Transverse colon (tissue), 4 donors: Measurements from ENCODE around the gene HOXA1. TPM values are rescaled to one million over a fixed set of nuclear protein-coding genes. Genes with fewer than 3 reads are reported as not detected.
A peak's percentile ranks its signal among the peaks of the same experiment; 100 is the strongest.

Experiments
- DNase-seq: peaks from one replicate; pipeline ENCODE4 v3.0.0-alpha.2; 2019
- H3K27ac ChIP-seq, 4 donors: fragments of 200-600 bp; sonication (generic); 2 replicates each; pipeline ENCODE4 v1.5.1; 2016 to 2018; ENCODE audit warnings: inconsistent platforms in 4 of 4
- H3K27me3 ChIP-seq: fragments of 200-600 bp; sonication (generic); 2 replicates; pipeline ENCODE4 v1.5.1; 2017; ENCODE audit warnings: inconsistent platforms
- H3K36me3 ChIP-seq, 4 donors: fragments of 200-600 bp; sonication (generic); 2 replicates each; pipeline ENCODE4 v1.5.1; 2017 to 2019; ENCODE audit warnings: inconsistent platforms in 4 of 4
- H3K4me1 ChIP-seq, 4 donors: fragments of 200-600 bp; sonication (generic); 2 replicates each; pipeline ENCODE4 v1.5.1; 2017 to 2020; ENCODE audit warnings: inconsistent platforms in 4 of 4
- H3K4me3 ChIP-seq, 4 donors: fragments of 200-600 bp; sonication (generic); 1 replicate in 1 of 4; 2 replicates in 3 of 4; pipeline versions ENCODE4 v1.5.1 to v1.6.1; 2017 to 2019; ENCODE audit warnings: inconsistent platforms in 4 of 4
- H3K9me3 ChIP-seq, 2 donors: fragments of 200-600 bp; sonication (generic); 2 replicates each; pipeline ENCODE4 v1.5.1; 2017 to 2019; ENCODE audit warnings: inconsistent platforms in 2 of 2
- CTCF ChIP-seq, 5 experiments: fragments of 200-600 bp in 3 of 5; fragments of 450-650 bp in 2 of 5; sonication (generic) in 3 of 5; IDR thresholded peaks; 1 replicate in 2 of 5; 2 replicates in 3 of 5; pipeline ENCODE4 v1.5.1; 2016 to 2017; ENCODE audit warnings: antibody characterized with exemption in 5 of 5, inconsistent platforms in 3 of 5, mild to moderate bottlenecking in 2 of 5, moderate library complexity in 1 of 5
- EP300 ChIP-seq: sonication (generic); formaldehyde crosslinking; IDR thresholded peaks from one replicate; pipeline ENCODE4 v1.6.1; 2017; ENCODE audit warnings: antibody characterized with exemption, low read depth
- POLR2A ChIP-seq: fragments of 450-650 bp; IDR thresholded peaks from one replicate; pipeline ENCODE4 v1.6.1; 2016; ENCODE audit warnings: antibody characterized with exemption, mild to moderate bottlenecking, moderate library complexity
- POLR2AphosphoS5 ChIP-seq, 3 donors: sonication (generic); formaldehyde crosslinking; IDR thresholded peaks; one replicate each; pipeline ENCODE4 v1.6.1; 2016; ENCODE audit warnings: antibody characterized with exemption in 3 of 3
- WGBS, 2 donors: methylation state at CpG; one replicate each; pipeline ENCODE4 v1.1.5; 2018; ENCODE audit warnings: low coverage in 1 of 2; 5-methylcytosine and 5-hydroxymethylcytosine counted together
- in situ Hi-C, 4 donors: fragments of 200-750 bp; cut with MboI; loops; one replicate each; pipeline versions ENCODE4 v1.15.0 to v1.15.1; 2017; ENCODE audit warnings: low sequenced_read_pairs in 3 of 4, low pct_ligation_motif_present in 1 of 4, low pct_unique_long_range_greater_than_20kb in 1 of 4
- intact Hi-C: fragments of 100-400 bp; cut with DNase I; formaldehyde crosslinking; loops from one replicate; pipeline ENCODE4 v1.15.1; 2023; ENCODE audit warnings: low total_unique reads
- total RNA-seq, 4 donors: library from RNA; depleted of rRNA; stranded (reverse); fragments of >200 nt; gene quantifications; one replicate each; pipeline ENCODE4 v1.1.0, GENCODE V29; 2016

Gene HOXA1
- total RNA-seq, 4 donors from 2014 or later: 1.4 to 3.2 (median 1.8) TPM

GRCh38 chr7:27116962-27117886, 21.4 kb upstream of the HOXA1 start:
- H3K4me1 ChIP-seq: peaks cover 31 to 92% (median 79%) of the 10 kb centered on the region in 4 donors
- no peaks in the 10 kb centered on the region for H3K36me3 ChIP-seq
- DNase-seq: no peak
- no peaks in the 10 kb centered on the region for H3K9me3 ChIP-seq
- H3K27ac ChIP-seq: peak overlapping the region; percentile 90 to 96 (median 92)
- in situ Hi-C loops (no loop called here), intact Hi-C loops (no loop called here)
- H3K27me3 ChIP-seq: no peaks in the 10 kb centered on the region
- no peak for TF ChIP-seq POLR2AphosphoS5 (IDR thresholded peaks at IDR 0.05)
- TF ChIP-seq EP300: no peak
- no peak for TF ChIP-seq CTCF (IDR thresholded peaks at IDR 0.05)
- no peak for TF ChIP-seq POLR2A
- WGBS, 2 donors: 27 to 42% methylated on average over 3 to 12 of the region's 12 CpGs
- peak overlapping the region in 3 of 4 donors; percentile 34 to 59 (median 43) for H3K4me3 ChIP-seq

GRCh38 chr7:27116031-27116961, 20.5 kb upstream of the HOXA1 start:
- 32% methylated on average over 15 to 20 of the region's 20 CpGs for WGBS, 2 donors
- DNase-seq: no peak
- H3K27ac ChIP-seq: peak overlapping the region; percentile 90 to 96 (median 92)
- no peaks in the 10 kb centered on the region for H3K9me3 ChIP-seq
- TF ChIP-seq CTCF (IDR thresholded peaks at IDR 0.05): no peak
- peak in 1 of 3 donors; percentile 6 for TF ChIP-seq POLR2AphosphoS5 (IDR thresholded peaks at IDR 0.05)
- TF ChIP-seq POLR2A: no peak
- intact Hi-C loops (no loop called here), in situ Hi-C loops (no loop called here)
- peak overlapping the region; percentile 27 to 59 (median 38) for H3K4me3 ChIP-seq
- H3K27me3 ChIP-seq: no peaks in the 10 kb centered on the region
- peaks cover 33 to 92% (median 80%) of the 10 kb centered on the region in 4 donors for H3K4me1 ChIP-seq
- no peaks in the 10 kb centered on the region for H3K36me3 ChIP-seq

- DNase-seq: peak; percentile 75
- intact Hi-C loops (no loop called here), in situ Hi-C loops (no loop called here)
- WGBS, 2 donors: 36 to 45% methylated on average over 2 to 45 of the region's 45 CpGs
- Histone ChIP-seq H3K27ac (peak overlapping the region; percentile 90 to 96 (median 92)), H3K9me3 (no peaks in the 10 kb centered on the region), H3K4me1 (peaks cover 27 to 92% (median 80%) of the 10 kb centered on the region in 4 donors), H3K36me3 (no peaks in the 10 kb centered on the region), H3K4me3 (peak overlapping the region; percentile 27 to 59 (median 38)), H3K27me3 (no peaks in the 10 kb centered on the region)
- TF ChIP-seq CTCF (IDR thresholded peaks at IDR 0.05): no peak
- peak; percentile 76 to 84 (median 81) for TF ChIP-seq POLR2AphosphoS5 (IDR thresholded peaks at IDR 0.05)
- peak; percentile 65 for TF ChIP-seq POLR2A
- TF ChIP-seq EP300: peak; percentile 4
These were observed 19.6 kb upstream of the HOXA1 start for GRCh38 chr7:27115221-27116026.
